HL-60 (cell line): ENCODE measurements around the gene SYNC.
"Not testable (repeated sequence)": the region's sequence is repeated elsewhere in the genome, so short reads cannot be mapped to it uniquely, and the experiment has no call there.

Source experiments
- DNase-seq, 2 experiments: peaks; one replicate each; pipeline ENCODE4 v3.0.0-alpha.2; 2010 to 2020; ENCODE audit warnings: low read depth in 1 of 2, low spot score in 1 of 2
- H3K27ac ChIP-seq: fragments of 250-450 bp; sonication (Bioruptor Pico); replicated peaks from 2 replicates; pipeline ENCODE4 v1.5.1; 2020; ENCODE audit warnings: mild to moderate bottlenecking, moderate library complexity
- H3K27me3 ChIP-seq: fragments of 250-450 bp; sonication (Bioruptor Pico); 2 replicates; pipeline ENCODE4 v1.5.1; 2021; ENCODE audit warnings: mild to moderate bottlenecking, moderate library complexity; ENCODE audit not compliant: insufficient read depth, poor library complexity, severe bottlenecking
- H3K4me3 ChIP-seq: replicated peaks from 2 replicates; pipeline ENCODE4 v1.5.1; 2011; ENCODE audit warnings: mild to moderate bottlenecking, control low read depth, low read length; ENCODE audit not compliant: insufficient read depth
- GABPA ChIP-seq: IDR thresholded peaks from 2 replicates; pipeline ENCODE4 v1.6.1; 2012; ENCODE audit warnings: low read depth
- POLR2AphosphoS5 ChIP-seq: IDR thresholded peaks from 2 replicates; pipeline ENCODE4 v1.6.1; 2012; ENCODE audit warnings: low read depth
- SPI1 ChIP-seq: IDR thresholded peaks from 2 replicates; pipeline ENCODE4 v1.6.1; 2012; ENCODE audit warnings: low read depth, mild to moderate bottlenecking, borderline replicate concordance
- TF ChIP-seq, protein P1 (sequence below): IDR thresholded peaks from one replicate; pipeline ENCODE4 v1.5.1; 2011; ENCODE audit warnings: low read length, control low read depth, inconsistent platforms; ENCODE audit not compliant: insufficient read depth
- TF ChIP-seq, protein P2 (sequence below): IDR thresholded peaks from 2 replicates; pipeline ENCODE4 v1.6.1; 2012; ENCODE audit warnings: low read depth; ENCODE audit not compliant: insufficient replicate concordance

SYNC gene

GRCh38 chr1:32650248-32650751 lies 52.3 kb downstream of the SYNC start, which contains the start of gene ZBTB8OS:
ZBTB8OS (minus strand) TSS chr1:32650550; CDS start chr1:32650529, 21 bp downstream.
- TF ChIP-seq, protein P1, sequence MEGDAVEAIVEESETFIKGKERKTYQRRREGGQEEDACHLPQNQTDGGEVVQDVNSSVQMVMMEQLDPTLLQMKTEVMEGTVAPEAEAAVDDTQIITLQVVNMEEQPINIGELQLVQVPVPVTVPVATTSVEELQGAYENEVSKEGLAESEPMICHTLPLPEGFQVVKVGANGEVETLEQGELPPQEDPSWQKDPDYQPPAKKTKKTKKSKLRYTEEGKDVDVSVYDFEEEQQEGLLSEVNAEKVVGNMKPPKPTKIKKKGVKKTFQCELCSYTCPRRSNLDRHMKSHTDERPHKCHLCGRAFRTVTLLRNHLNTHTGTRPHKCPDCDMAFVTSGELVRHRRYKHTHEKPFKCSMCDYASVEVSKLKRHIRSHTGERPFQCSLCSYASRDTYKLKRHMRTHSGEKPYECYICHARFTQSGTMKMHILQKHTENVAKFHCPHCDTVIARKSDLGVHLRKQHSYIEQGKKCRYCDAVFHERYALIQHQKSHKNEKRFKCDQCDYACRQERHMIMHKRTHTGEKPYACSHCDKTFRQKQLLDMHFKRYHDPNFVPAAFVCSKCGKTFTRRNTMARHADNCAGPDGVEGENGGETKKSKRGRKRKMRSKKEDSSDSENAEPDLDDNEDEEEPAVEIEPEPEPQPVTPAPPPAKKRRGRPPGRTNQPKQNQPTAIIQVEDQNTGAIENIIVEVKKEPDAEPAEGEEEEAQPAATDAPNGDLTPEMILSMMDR: no peak
- peak; percentile 68 for TF ChIP-seq POLR2AphosphoS5
- peak; percentile 70 for TF ChIP-seq SPI1
- TF ChIP-seq, protein P2, sequence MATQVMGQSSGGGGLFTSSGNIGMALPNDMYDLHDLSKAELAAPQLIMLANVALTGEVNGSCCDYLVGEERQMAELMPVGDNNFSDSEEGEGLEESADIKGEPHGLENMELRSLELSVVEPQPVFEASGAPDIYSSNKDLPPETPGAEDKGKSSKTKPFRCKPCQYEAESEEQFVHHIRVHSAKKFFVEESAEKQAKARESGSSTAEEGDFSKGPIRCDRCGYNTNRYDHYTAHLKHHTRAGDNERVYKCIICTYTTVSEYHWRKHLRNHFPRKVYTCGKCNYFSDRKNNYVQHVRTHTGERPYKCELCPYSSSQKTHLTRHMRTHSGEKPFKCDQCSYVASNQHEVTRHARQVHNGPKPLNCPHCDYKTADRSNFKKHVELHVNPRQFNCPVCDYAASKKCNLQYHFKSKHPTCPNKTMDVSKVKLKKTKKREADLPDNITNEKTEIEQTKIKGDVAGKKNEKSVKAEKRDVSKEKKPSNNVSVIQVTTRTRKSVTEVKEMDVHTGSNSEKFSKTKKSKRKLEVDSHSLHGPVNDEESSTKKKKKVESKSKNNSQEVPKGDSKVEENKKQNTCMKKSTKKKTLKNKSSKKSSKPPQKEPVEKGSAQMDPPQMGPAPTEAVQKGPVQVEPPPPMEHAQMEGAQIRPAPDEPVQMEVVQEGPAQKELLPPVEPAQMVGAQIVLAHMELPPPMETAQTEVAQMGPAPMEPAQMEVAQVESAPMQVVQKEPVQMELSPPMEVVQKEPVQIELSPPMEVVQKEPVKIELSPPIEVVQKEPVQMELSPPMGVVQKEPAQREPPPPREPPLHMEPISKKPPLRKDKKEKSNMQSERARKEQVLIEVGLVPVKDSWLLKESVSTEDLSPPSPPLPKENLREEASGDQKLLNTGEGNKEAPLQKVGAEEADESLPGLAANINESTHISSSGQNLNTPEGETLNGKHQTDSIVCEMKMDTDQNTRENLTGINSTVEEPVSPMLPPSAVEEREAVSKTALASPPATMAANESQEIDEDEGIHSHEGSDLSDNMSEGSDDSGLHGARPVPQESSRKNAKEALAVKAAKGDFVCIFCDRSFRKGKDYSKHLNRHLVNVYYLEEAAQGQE: peak; percentile 17
- peak; percentile 90 for TF ChIP-seq GABPA
- peak; percentile 94 to 95 for DNase-seq
- Histone ChIP-seq H3K4me3 (peak within 1 kb of the TSS; percentile 79), H3K27ac (peak within 1 kb of the TSS; percentile 99), H3K27me3 (no peaks in the 10 kb centered on the region)

DNA sequence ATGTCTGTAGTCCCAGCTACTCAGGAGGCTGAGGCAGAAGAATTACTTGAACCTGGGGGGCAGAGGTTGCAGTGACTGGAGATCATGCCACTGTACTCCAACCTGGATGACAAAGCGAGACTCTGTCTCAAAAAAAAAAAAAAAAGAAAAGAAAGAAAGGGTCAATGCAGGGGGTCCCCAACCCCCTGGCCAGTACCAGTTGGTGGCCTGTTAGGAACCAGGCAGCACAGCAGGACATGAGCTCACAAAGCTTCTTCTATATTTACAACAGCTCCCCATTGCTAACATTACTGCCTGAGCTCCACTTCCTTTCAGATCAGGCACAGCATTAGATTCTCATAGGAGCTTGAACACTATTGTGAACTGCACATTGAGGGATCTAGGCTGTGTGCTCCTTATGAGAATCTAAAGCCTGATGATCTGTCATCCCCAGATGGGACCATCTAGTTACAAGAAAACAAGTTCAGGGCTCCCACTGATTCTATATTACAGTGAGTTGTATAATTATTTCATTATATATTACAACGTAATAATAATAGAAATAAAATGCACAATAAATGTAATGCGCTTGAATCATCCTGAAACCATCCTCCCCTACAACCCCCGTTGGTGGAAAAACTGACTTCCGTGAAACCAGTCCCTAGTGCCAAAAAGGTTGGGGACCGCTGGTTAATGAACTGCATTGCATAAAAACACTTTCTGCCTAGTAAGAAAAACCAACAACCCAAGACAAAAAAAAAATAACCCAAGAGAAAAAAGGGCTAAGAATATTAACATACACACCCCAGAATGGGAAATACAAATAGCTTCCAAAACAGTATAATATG lies 55.0 kb downstream of the SYNC start:
- TF ChIP-seq, protein P2: no peak
- TF ChIP-seq SPI1: peak; percentile 17; the same call in 1 of the 2 replicates
- TF ChIP-seq GABPA: no peak
- no peak for TF ChIP-seq POLR2AphosphoS5
- TF ChIP-seq, protein P1: no peak
- H3K27ac ChIP-seq: no peak overlapping the region
- no peaks in the 10 kb centered on the region for H3K27me3 ChIP-seq
- no peak overlapping the region for H3K4me3 ChIP-seq
- DNase-seq: no peak

- TF ChIP-seq, protein P2: no peak
- TF ChIP-seq, protein P1: no peak
- TF ChIP-seq POLR2AphosphoS5 (no peak), SPI1 (no peak), GABPA (no peak)
- Histone ChIP-seq H3K27me3 (no peaks in the 10 kb centered on the region), H3K4me3 (no peak overlapping the region), H3K27ac (no peak overlapping the region)
- no peak for DNase-seq
Measured at GRCh38 chr1:32644426-32644825, 58.1 kb downstream of the SYNC start.

DNA sequence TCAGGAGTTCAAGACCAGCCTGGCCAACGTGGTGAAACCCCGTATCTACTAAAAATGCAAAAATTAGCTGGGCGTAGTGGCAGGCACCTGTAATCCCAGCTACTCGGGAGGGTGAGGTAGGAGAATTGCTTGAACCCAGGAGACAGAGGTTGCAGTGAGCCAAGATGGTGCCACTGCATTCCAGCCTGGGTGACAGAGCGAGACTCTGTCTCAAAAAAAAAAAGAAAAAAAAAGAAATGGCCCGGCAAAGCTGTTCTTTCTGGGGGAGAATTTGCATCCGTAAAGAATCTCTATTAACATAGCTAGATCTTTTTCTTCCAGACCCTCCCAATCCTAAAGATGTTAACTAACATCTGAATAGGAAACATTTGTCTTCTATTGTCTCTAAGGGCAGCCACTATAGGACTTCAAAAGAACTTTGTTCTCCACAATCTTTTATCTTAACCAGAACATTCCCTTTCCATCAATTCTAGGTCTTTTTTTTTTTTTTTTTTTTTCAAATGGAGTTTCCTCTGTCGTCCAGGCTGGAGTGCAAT lies 60.2 kb downstream of the SYNC start:
- not testable (repeated sequence) for DNase-seq, H3K4me3 ChIP-seq, H3K27ac ChIP-seq, H3K27me3 ChIP-seq
